ENCODE results near the gene GALNT14.
A peak's percentile ranks its signal among the peaks of the same experiment; 100 is the strongest.

GALNT14 gene

GRCh38 chr2:30894498-30895119, 243.6 kb downstream of the GALNT14 start:
- DNase-seq (ENCODE audit: low read depth in 2 of 2): no peak

GRCh38 chr2:30888852-30889409, 249.3 kb downstream of the GALNT14 start:
- DNase-seq (ENCODE audit: low read depth in 2 of 2): no peak

- no peak for DNase-seq (ENCODE audit: low read depth in 2 of 2)
These were observed 252.2 kb downstream of the GALNT14 start for GRCh38 chr2:30886080-30886479.

- DNase-seq (ENCODE audit: low read depth in 2 of 2): no peak
These were observed 254.4 kb downstream of the GALNT14 start for GRCh38 chr2:30883822-30884221.

- DNase-seq (ENCODE audit: low read depth in 2 of 2): no peak
These were observed 255.1 kb downstream of the GALNT14 start for GRCh38 chr2:30883184-30883583.

GRCh38 chr2:30880516-30880915, 257.7 kb downstream of the GALNT14 start:
- DNase-seq (ENCODE audit: low read depth in 2 of 2): no peak

- no peak for DNase-seq (ENCODE audit: low read depth in 2 of 2)
These were observed 260.4 kb downstream of the GALNT14 start for GRCh38 chr2:30877833-30878232.

GRCh38 chr2:30872797-30873196, 265.4 kb downstream of the GALNT14 start:
- DNase-seq (ENCODE audit: low read depth in 2 of 2): no peak

GRCh38 chr2:30871980-30872789, 266.1 kb downstream of the GALNT14 start:
- no peak for DNase-seq (ENCODE audit: low read depth in 2 of 2)

- no peak for DNase-seq (ENCODE audit: low read depth in 2 of 2)
These were observed 266.8 kb downstream of the GALNT14 start for GRCh38 chr2:30871440-30871839.

GRCh38 chr2:30869988-30870387, 268.3 kb downstream of the GALNT14 start:
- no peak for DNase-seq (ENCODE audit: low read depth in 2 of 2)

GRCh38 chr2:30867385-30867784, 270.9 kb downstream of the GALNT14 start:
- no peak for DNase-seq (ENCODE audit: low read depth in 2 of 2)

- DNase-seq (ENCODE audit: low read depth in 2 of 2): no peak
These were observed 271.3 kb downstream of the GALNT14 start for GRCh38 chr2:30866974-30867373.

- DNase-seq (ENCODE audit: low read depth in 2 of 2): no peak
These were observed 272.2 kb downstream of the GALNT14 start for GRCh38 chr2:30865892-30866681.

- no peak for DNase-seq (ENCODE audit: low read depth in 2 of 2)
These were observed 273.0 kb downstream of the GALNT14 start for GRCh38 chr2:30865243-30865642.

GRCh38 chr2:30862054-30862651, 276.1 kb downstream of the GALNT14 start:
- DNase-seq (ENCODE audit: low read depth in 2 of 2): peak in 1 of 2 donors; percentile 1

- DNase-seq (ENCODE audit: low read depth in 2 of 2): no peak
These were observed 277.5 kb downstream of the GALNT14 start for GRCh38 chr2:30860726-30861125.
